Keratinocyte (primary cell): ENCODE data around the gene PANK1.

ENCODE experiments used
- CTCF ChIP-seq, 3 experiments: IDR thresholded peaks in 1 of 3; conservative IDR thresholded peaks in 1 of 3; optimal IDR thresholded peaks in 1 of 3; 2 replicates in 2 of 3; 3 replicates in 1 of 3; pipeline versions ENCODE3 to v1.5.1; 2011; ENCODE audit warnings: low read length in 3 of 3, mild to moderate bottlenecking in 3 of 3, moderate library complexity in 2 of 3, control low read depth in 1 of 3, inconsistent platforms in 1 of 3; ENCODE audit not compliant: insufficient read depth in 2 of 3; ENCODE audit errors: extremely low read depth in 1 of 3
- EZH2 ChIP-seq: IDR thresholded peaks from one replicate; pipeline ENCODE4 v1.6.1; 2012; ENCODE audit warnings: inconsistent platforms, mild to moderate bottlenecking, low read length, moderate library complexity

DNA sequence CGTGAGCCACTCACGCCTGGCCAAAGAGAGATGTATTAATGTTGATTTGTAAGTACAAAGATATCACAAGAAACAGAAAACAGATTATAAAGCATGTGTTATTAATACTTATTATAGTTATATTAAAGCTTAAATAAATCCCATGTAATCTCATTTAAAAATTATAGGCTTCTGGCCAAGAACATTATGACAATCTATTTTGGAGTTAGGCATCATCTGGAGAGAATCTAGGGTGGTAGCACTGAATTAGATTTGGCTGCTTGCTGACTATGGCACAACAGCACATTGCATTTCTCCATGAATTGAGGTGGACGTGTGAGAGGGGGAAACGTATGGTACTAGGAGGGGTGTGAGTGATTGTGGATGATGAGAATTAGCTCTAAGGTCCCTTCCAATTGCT is 92.8 kb downstream of the PANK1 start:
- TF ChIP-seq EZH2 (no peak), CTCF (optimal IDR thresholded peaks at IDR 0.05 in 1 of 3, IDR thresholded peaks at IDR 0.05 in 1 of 3, conservative IDR thresholded peaks at IDR 0.05 in 1 of 3; ENCODE audit: extremely low read depth in 1 of 3, insufficient read depth in 2 of 3, low read length in 3 of 3) (no peak)
